ENCODE measurements around the gene LRFN3.
A peak's percentile ranks its signal among the peaks of the same experiment; 100 is the strongest.

Gene LRFN3

GRCh38 chr19:35973487-35973886, 37.3 kb downstream of the LRFN3 start:
- H3K4ac ChIP-seq (ENCODE audit: low read depth, low read length), result no peak overlapping the region
- H3K9ac ChIP-seq (ENCODE audit: low read length), result no peak overlapping the region
- no peak overlapping the region for H2AFZ ChIP-seq (ENCODE audit: insufficient read depth, low read length, poor library complexity)
- no peak overlapping the region for H4K91ac ChIP-seq (ENCODE audit: low read depth, low read length)
- no peaks in the 10 kb centered on the region for H3K36me3 ChIP-seq (ENCODE audit: control insufficient read depth in 1 of 2, insufficient read depth in 2 of 2, low read length in 2 of 2)
- H3K79me2 ChIP-seq (ENCODE audit: control insufficient read depth, insufficient read depth, low read length, poor library complexity), result no peaks in the 10 kb centered on the region
- no peak overlapping the region for H2AK5ac ChIP-seq (ENCODE audit: low read length)
- no peak overlapping the region for H3K18ac ChIP-seq (ENCODE audit: low read length)
- H3K27ac ChIP-seq (ENCODE audit: low read depth, low read length), result no peak overlapping the region
- H3K14ac ChIP-seq (ENCODE audit: low read length), result no peak overlapping the region
- no peak overlapping the region for H3K4me3 ChIP-seq (ENCODE audit: low read depth, low read length)
- DNase-seq, result no peak
- peak overlapping the region; percentile 72 for H3K23ac ChIP-seq (ENCODE audit: low read length)
- WGBS (ENCODE audit: extremely low coverage, insufficient coverage, insufficient read length), result no CpG with 5 or more reads among the region's 8 CpGs
- no peak overlapping the region for H2BK12ac ChIP-seq (ENCODE audit: low read length)
- H2BK5ac ChIP-seq (ENCODE audit: low read depth, low read length, poor library complexity), result no peak overlapping the region
- H3K9me3 ChIP-seq (ENCODE audit: insufficient read depth, low read depth, low read length), result peaks cover 3% of the 10 kb centered on the region
- no peak overlapping the region for H4K8ac ChIP-seq (ENCODE audit: low read depth, low read length)
- H3K79me1 ChIP-seq (ENCODE audit: low read length), result no peaks in the 10 kb centered on the region
- no peak overlapping the region for H3K4me2 ChIP-seq (ENCODE audit: low read length)
- no peak overlapping the region for H2BK120ac ChIP-seq (ENCODE audit: insufficient read depth, low read length, poor library complexity)
- no peaks in the 10 kb centered on the region for H3K4me1 ChIP-seq (ENCODE audit: control insufficient read depth in 1 of 2, insufficient read depth in 2 of 2, low read length in 2 of 2)
- no peak overlapping the region for H4K12ac ChIP-seq (ENCODE audit: low read depth, low read length)
- no peaks in the 10 kb centered on the region for H3K27me3 ChIP-seq (ENCODE audit: insufficient read depth, low read length)

GRCh38 chr19:35975608-35976214, 39.5 kb downstream of the LRFN3 start:
- no peak overlapping the region for H4K12ac ChIP-seq (ENCODE audit: low read depth, low read length)
- no peak overlapping the region for H4K91ac ChIP-seq (ENCODE audit: low read depth, low read length)
- no peaks in the 10 kb centered on the region for H3K79me1 ChIP-seq (ENCODE audit: low read length)
- no peak overlapping the region for H3K23ac ChIP-seq (ENCODE audit: low read length)
- H3K4me3 ChIP-seq (ENCODE audit: low read depth, low read length), result no peak overlapping the region
- no peak overlapping the region for H4K8ac ChIP-seq (ENCODE audit: low read depth, low read length)
- peaks cover 3% of the 10 kb centered on the region for H3K9me3 ChIP-seq (ENCODE audit: insufficient read depth, low read depth, low read length)
- H2BK5ac ChIP-seq (ENCODE audit: low read depth, low read length, poor library complexity), result no peak overlapping the region
- H3K79me2 ChIP-seq (ENCODE audit: control insufficient read depth, insufficient read depth, low read length, poor library complexity), result no peaks in the 10 kb centered on the region
- no peak overlapping the region for H3K27ac ChIP-seq (ENCODE audit: low read depth, low read length)
- DNase-seq, result peak in 1 of 2 donors; percentile 44
- H3K4me1 ChIP-seq (ENCODE audit: control insufficient read depth in 1 of 2, insufficient read depth in 2 of 2, low read length in 2 of 2), result no peaks in the 10 kb centered on the region
- no peaks in the 10 kb centered on the region for H3K27me3 ChIP-seq (ENCODE audit: insufficient read depth, low read length)
- no peaks in the 10 kb centered on the region for H3K36me3 ChIP-seq (ENCODE audit: control insufficient read depth in 1 of 2, insufficient read depth in 2 of 2, low read length in 2 of 2)
- H2BK120ac ChIP-seq (ENCODE audit: insufficient read depth, low read length, poor library complexity), result no peak overlapping the region
- H3K4me2 ChIP-seq (ENCODE audit: low read length), result no peak overlapping the region
- H2AK5ac ChIP-seq (ENCODE audit: low read length), result no peak overlapping the region
- H3K14ac ChIP-seq (ENCODE audit: low read length), result no peak overlapping the region
- H3K18ac ChIP-seq (ENCODE audit: low read length), result no peak overlapping the region
- no peak overlapping the region for H3K4ac ChIP-seq (ENCODE audit: low read depth, low read length)
- no peak overlapping the region for H3K9ac ChIP-seq (ENCODE audit: low read length)
- WGBS (ENCODE audit: extremely low coverage, insufficient coverage, insufficient read length), result no CpG with 5 or more reads among the region's 5 CpGs
- H2BK12ac ChIP-seq (ENCODE audit: low read length), result no peak overlapping the region
- no peak overlapping the region for H2AFZ ChIP-seq (ENCODE audit: insufficient read depth, low read length, poor library complexity)

- H3K23ac ChIP-seq (ENCODE audit: low read length), result no peak overlapping the region
- no peak overlapping the region for H4K12ac ChIP-seq (ENCODE audit: low read depth, low read length)
- H3K4ac ChIP-seq (ENCODE audit: low read depth, low read length), result no peak overlapping the region
- no peak overlapping the region for H2BK5ac ChIP-seq (ENCODE audit: low read depth, low read length, poor library complexity)
- no peak overlapping the region for H4K8ac ChIP-seq (ENCODE audit: low read depth, low read length)
- peaks cover 2% of the 10 kb centered on the region for H3K9me3 ChIP-seq (ENCODE audit: insufficient read depth, low read depth, low read length)
- no peak overlapping the region for H4K91ac ChIP-seq (ENCODE audit: low read depth, low read length)
- no peak overlapping the region for H3K9ac ChIP-seq (ENCODE audit: low read length)
- H3K79me1 ChIP-seq (ENCODE audit: low read length), result no peaks in the 10 kb centered on the region
- no CpG with 5 or more reads among the region's 14 CpGs for WGBS (ENCODE audit: extremely low coverage, insufficient coverage, insufficient read length)
- no peaks in the 10 kb centered on the region for H3K4me1 ChIP-seq (ENCODE audit: control insufficient read depth in 1 of 2, insufficient read depth in 2 of 2, low read length in 2 of 2)
- no peak overlapping the region for H3K4me2 ChIP-seq (ENCODE audit: low read length)
- no peak overlapping the region for H2BK12ac ChIP-seq (ENCODE audit: low read length)
- H2BK120ac ChIP-seq (ENCODE audit: insufficient read depth, low read length, poor library complexity), result no peak overlapping the region
- H3K36me3 ChIP-seq (ENCODE audit: control insufficient read depth in 1 of 2, insufficient read depth in 2 of 2, low read length in 2 of 2), result no peaks in the 10 kb centered on the region
- no peak overlapping the region for H3K27ac ChIP-seq (ENCODE audit: low read depth, low read length)
- no peaks in the 10 kb centered on the region for H3K79me2 ChIP-seq (ENCODE audit: control insufficient read depth, insufficient read depth, low read length, poor library complexity)
- H2AFZ ChIP-seq (ENCODE audit: insufficient read depth, low read length, poor library complexity), result no peak overlapping the region
- no peaks in the 10 kb centered on the region for H3K27me3 ChIP-seq (ENCODE audit: insufficient read depth, low read length)
- H3K14ac ChIP-seq (ENCODE audit: low read length), result no peak overlapping the region
- H2AK5ac ChIP-seq (ENCODE audit: low read length), result no peak overlapping the region
- no peak overlapping the region for H3K4me3 ChIP-seq (ENCODE audit: low read depth, low read length)
- no peak overlapping the region for H3K18ac ChIP-seq (ENCODE audit: low read length)
- no peak for DNase-seq
These were observed 41.5 kb downstream of the LRFN3 start for GRCh38 chr19:35977446-35978222.

GRCh38 chr19:35978271-35978670, 42.1 kb downstream of the LRFN3 start:
- WGBS (ENCODE audit: extremely low coverage, insufficient coverage, insufficient read length), result no CpG with 5 or more reads among the region's 5 CpGs

More at GRCh38 chr19:35978271-35978670, 42.1 kb downstream of the LRFN3 start:
- no peak overlapping the region for H2AFZ ChIP-seq (ENCODE audit: insufficient read depth, low read length, poor library complexity)
- H3K9ac ChIP-seq (ENCODE audit: low read length), result no peak overlapping the region
- DNase-seq, result no peak
- no peak overlapping the region for H2BK5ac ChIP-seq (ENCODE audit: low read depth, low read length, poor library complexity)
- H3K79me1 ChIP-seq (ENCODE audit: low read length), result no peaks in the 10 kb centered on the region
- H3K27me3 ChIP-seq (ENCODE audit: insufficient read depth, low read length), result no peaks in the 10 kb centered on the region
- H2AK5ac ChIP-seq (ENCODE audit: low read length), result no peak overlapping the region
- H4K8ac ChIP-seq (ENCODE audit: low read depth, low read length), result no peak overlapping the region
- H3K4me3 ChIP-seq (ENCODE audit: low read depth, low read length), result no peak overlapping the region
- H3K14ac ChIP-seq (ENCODE audit: low read length), result no peak overlapping the region
- no peak overlapping the region for H2BK120ac ChIP-seq (ENCODE audit: insufficient read depth, low read length, poor library complexity)
- H3K36me3 ChIP-seq (ENCODE audit: control insufficient read depth in 1 of 2, insufficient read depth in 2 of 2, low read length in 2 of 2), result no peaks in the 10 kb centered on the region
- H3K18ac ChIP-seq (ENCODE audit: low read length), result no peak overlapping the region
- H3K9me3 ChIP-seq (ENCODE audit: insufficient read depth, low read depth, low read length), result peaks cover 4% of the 10 kb centered on the region
- no peak overlapping the region for H4K91ac ChIP-seq (ENCODE audit: low read depth, low read length)
- H4K12ac ChIP-seq (ENCODE audit: low read depth, low read length), result no peak overlapping the region
- H3K27ac ChIP-seq (ENCODE audit: low read depth, low read length), result no peak overlapping the region
- no peaks in the 10 kb centered on the region for H3K4me1 ChIP-seq (ENCODE audit: control insufficient read depth in 1 of 2, insufficient read depth in 2 of 2, low read length in 2 of 2)
- H3K79me2 ChIP-seq (ENCODE audit: control insufficient read depth, insufficient read depth, low read length, poor library complexity), result no peaks in the 10 kb centered on the region
- no peak overlapping the region for H3K23ac ChIP-seq (ENCODE audit: low read length)
- no peak overlapping the region for H2BK12ac ChIP-seq (ENCODE audit: low read length)
- no peak overlapping the region for H3K4me2 ChIP-seq (ENCODE audit: low read length)
- H3K4ac ChIP-seq (ENCODE audit: low read depth, low read length), result no peak overlapping the region
